Measurements from ENCODE around the gene KISS1.

The KISS1 gene

GRCh38 chr1:204190212-204191211 lies 5.8 kb downstream of the KISS1 start:
- DNase-seq, result peak in 1 of 3 experiments; percentile 25

GRCh38 chr1:204188959-204189639 lies 7.2 kb downstream of the KISS1 start:
- peak in 1 of 3 experiments; percentile 78 for DNase-seq

GRCh38 chr1:204186597-204186996 lies 9.7 kb downstream of the KISS1 start:
- no peak for DNase-seq

GRCh38 chr1:204181116-204181515 lies 15.2 kb downstream of the KISS1 start:
- DNase-seq, result no peak

GRCh38 chr1:204180133-204180532 lies 16.2 kb downstream of the KISS1 start:
- peak in 1 of 3 experiments; percentile 16 for DNase-seq

- no peak for DNase-seq
These were observed 17.6 kb downstream of the KISS1 start for GRCh38 chr1:204178487-204179281.

GRCh38 chr1:204177133-204177532 lies 19.2 kb downstream of the KISS1 start:
- no peak for DNase-seq

- DNase-seq, result peak in 1 of 3 experiments; percentile 65
These were observed 20.2 kb downstream of the KISS1 start for GRCh38 chr1:204176049-204176448.

- no peak for DNase-seq
These were observed 21.3 kb downstream of the KISS1 start for GRCh38 chr1:204174958-204175357.

- no peak for DNase-seq
These were observed 23.8 kb downstream of the KISS1 start for GRCh38 chr1:204172404-204173029.

GRCh38 chr1:204171751-204172178 lies 24.5 kb downstream of the KISS1 start:
- no peak for DNase-seq

- DNase-seq, result no peak
These were observed 25.7 kb downstream of the KISS1 start for GRCh38 chr1:204170494-204171155.

GRCh38 chr1:204169858-204170257 lies 26.4 kb downstream of the KISS1 start:
- peak in 1 of 3 experiments; percentile 20 for DNase-seq

- no peak for DNase-seq
These were observed 28.6 kb downstream of the KISS1 start for GRCh38 chr1:204167730-204168129.

- DNase-seq, result no peak
These were observed 30.1 kb downstream of the KISS1 start, which contains the start of gene REN for GRCh38 chr1:204166219-204166618. TSS of gene REN (minus strand) at chr1:204166337. CDS start at chr1:204166293, 44 bp downstream.

GRCh38 chr1:204162494-204163074 lies 33.7 kb downstream of the KISS1 start:
- peak; percentile 79 to 93 (median 93) for DNase-seq

GRCh38 chr1:204161609-204162493 lies 34.4 kb downstream of the KISS1 start:
- peak in 1 of 3 experiments; percentile 75 for DNase-seq

- no peak for DNase-seq
These were observed 38.3 kb downstream of the KISS1 start for GRCh38 chr1:204157962-204158361.

- DNase-seq, result no peak
These were observed 40.4 kb downstream of the KISS1 start for GRCh38 chr1:204155881-204156280.
